GM23338 (cell line): ENCODE measurements around the gene KDR. TPM values are rescaled to one million over a fixed set of nuclear protein-coding genes. Genes with fewer than 3 reads are reported as not detected.
A peak's percentile ranks its signal among the peaks of the same experiment; 100 is the strongest.

Source experiments
- ATAC-seq: fragments of 200-7000 bp; cut with Tn5 transposase; 3 replicates; pipeline ENCODE4 v1.9.1; 2020
- DNase-seq: peaks from one replicate; pipeline ENCODE4 v3.0.0-alpha.2; 2015; ENCODE audit warnings: low spot score
- H2AFZ ChIP-seq: fragments of 200-600 bp; sonication (generic); 2 replicates; pipeline ENCODE4 v1.8.0; 2016; ENCODE audit warnings: antibody characterized with exemption, mild to moderate bottlenecking, moderate library complexity
- H3F3A ChIP-seq: fragments of 200-600 bp; sonication (generic); replicated peaks from 2 replicates; pipeline ENCODE4 v1.8.0; 2017; ENCODE audit warnings: antibody characterized with exemption, mixed run types, low read depth
- H3K27ac ChIP-seq: fragments of 200-600 bp; sonication (generic); 2 replicates; pipeline ENCODE4 v1.6.1; 2016; ENCODE audit warnings: low read depth
- H3K27me3 ChIP-seq: fragments of 200-600 bp; sonication (generic); 2 replicates; pipeline ENCODE4 v1.8.0; 2016; ENCODE audit warnings: mild to moderate bottlenecking, mixed run types, moderate library complexity; ENCODE audit not compliant: insufficient read depth
- H3K36me3 ChIP-seq: fragments of 200-600 bp; sonication (generic); 2 replicates; pipeline ENCODE4 v1.8.0; 2016; ENCODE audit warnings: mild to moderate bottlenecking; ENCODE audit not compliant: insufficient read depth
- H3K4me1 ChIP-seq: fragments of 200-600 bp; sonication (generic); 2 replicates; pipeline ENCODE4 v1.8.0; 2016; ENCODE audit warnings: mild to moderate bottlenecking, moderate library complexity; ENCODE audit not compliant: insufficient read depth
- H3K4me2 ChIP-seq: fragments of 200-600 bp; sonication (generic); 2 replicates; pipeline ENCODE4 v1.7.1; 2017; ENCODE audit warnings: mixed run types
- H3K4me3 ChIP-seq: fragments of 200-600 bp; sonication (generic); 2 replicates; pipeline ENCODE4 v1.6.1; 2016; ENCODE audit warnings: mixed run types
- H3K79me2 ChIP-seq: fragments of 200-600 bp; sonication (generic); replicated peaks from 2 replicates; pipeline ENCODE4 v1.8.0; 2017; ENCODE audit warnings: mild to moderate bottlenecking; ENCODE audit not compliant: insufficient read depth
- H3K9me2 ChIP-seq: fragments of 200-600 bp; sonication (generic); 2 replicates; pipeline ENCODE4 v1.8.0; 2017; ENCODE audit not compliant: insufficient read depth
- H4K20me1 ChIP-seq: fragments of 200-600 bp; sonication (generic); replicated peaks from 2 replicates; pipeline ENCODE4 v1.8.0; 2017; ENCODE audit warnings: mild to moderate bottlenecking; ENCODE audit not compliant: insufficient read depth
- H3K27ac Mint-ChIP-seq: 2 replicates; pipeline ENCODE4 v1.8.0; 2020; ENCODE audit warnings: inconsistent platforms, mild to moderate bottlenecking, moderate library complexity, mixed read lengths
- H3K27me3 Mint-ChIP-seq: 3 replicates; pipeline ENCODE4 v1.8.0; 2022; ENCODE audit warnings: low read depth, mild to moderate bottlenecking, moderate library complexity, mixed read lengths, inconsistent platforms; ENCODE audit not compliant: insufficient read depth, poor library complexity
- H3K36me3 Mint-ChIP-seq: 3 replicates; pipeline ENCODE4 v1.8.0; 2021; ENCODE audit warnings: low read depth, mild to moderate bottlenecking, inconsistent platforms, moderate library complexity, mixed read lengths
- H3K4me1 Mint-ChIP-seq: 3 replicates; pipeline ENCODE4 v1.8.0; 2020; ENCODE audit warnings: mild to moderate bottlenecking, inconsistent platforms, mixed read lengths
- H3K4me3 Mint-ChIP-seq: 3 replicates; pipeline ENCODE4 v1.8.0; 2021; ENCODE audit warnings: moderate library complexity, mild to moderate bottlenecking, inconsistent platforms, mixed read lengths
- H3K9me3 Mint-ChIP-seq: 3 replicates; pipeline ENCODE4 v1.8.0; 2020; ENCODE audit warnings: moderate library complexity, mild to moderate bottlenecking, inconsistent platforms, mixed read lengths
- CREB1 ChIP-seq: fragments of 250-450 bp; sonication (Bioruptor Pico); IDR thresholded peaks from 2 replicates; pipeline ENCODE4 v1.5.0; 2020; ENCODE audit warnings: low read depth, mild to moderate bottlenecking, moderate library complexity
- EZH2 ChIP-seq: fragments of 200-600 bp; sonication (generic); IDR thresholded peaks from one replicate; pipeline ENCODE4 v1.8.0; 2017; ENCODE audit warnings: antibody characterized with exemption, mild to moderate bottlenecking, low read depth; ENCODE audit not compliant: unreplicated experiment
- EZH2phosphoT487 ChIP-seq: fragments of 200-600 bp; sonication (generic); IDR thresholded peaks from one replicate; pipeline ENCODE4 v1.8.1; 2018; ENCODE audit warnings: antibody characterized with exemption; ENCODE audit not compliant: unreplicated experiment
- JUNB ChIP-seq: IDR thresholded peaks from one replicate; pipeline ENCODE4 v1.6.1; 2016; ENCODE audit warnings: antibody characterized with exemption; ENCODE audit not compliant: unreplicated experiment
- NANOG ChIP-seq: IDR thresholded peaks from 2 replicates; pipeline ENCODE4 v1.6.1; 2016; ENCODE audit warnings: antibody characterized with exemption, borderline replicate concordance
- POLR2AphosphoS5 ChIP-seq: IDR thresholded peaks from 2 replicates; pipeline ENCODE4 v1.6.1; 2016; ENCODE audit warnings: antibody characterized with exemption, low read depth
- STAT1 ChIP-seq: IDR thresholded peaks from one replicate; pipeline ENCODE4 v1.6.1; 2016; ENCODE audit warnings: antibody characterized with exemption; ENCODE audit not compliant: unreplicated experiment
- ZNF114 ChIP-seq: fragments of 250-450 bp; sonication (Bioruptor Pico); IDR thresholded peaks from 2 replicates; pipeline ENCODE4 v1.5.0; 2020; ENCODE audit warnings: mild to moderate bottlenecking, moderate library complexity
- ZNF331 ChIP-seq: fragments of 250-450 bp; sonication (Bioruptor Pico); IDR thresholded peaks from 2 replicates; pipeline ENCODE4 v1.5.0; 2020; ENCODE audit warnings: low read depth, mild to moderate bottlenecking, moderate library complexity
- polyA plus RNA-seq: library from polyadenylated mRNA; unstranded; fragments of >200 nt; fragmentation: Nextera tagmentation; extraction: Ambion mirVana; gene quantifications from 2 replicates; pipeline ENCODE4 v1.2.1, GENCODE V29; 2016
- total RNA-seq: library from RNA; depleted of rRNA; stranded (reverse); fragments of >200 nt; shearing (Covaris generic); gene quantifications from 2 replicates; pipeline ENCODE4 v1.2.3, GENCODE V29; 2014
- TF ChIP-seq, protein P1 (sequence below): fragments of 250-450 bp; sonication (Bioruptor Pico); IDR thresholded peaks from 2 replicates; pipeline ENCODE4 v1.5.0; 2020; ENCODE audit warnings: mild to moderate bottlenecking, moderate library complexity
- TF ChIP-seq, protein P2 (sequence below): IDR thresholded peaks from 2 replicates; pipeline ENCODE4 v1.6.1; 2016; ENCODE audit warnings: antibody characterized with exemption
- TF ChIP-seq, protein P3 (sequence below), 2 experiments: fragments of 200-600 bp in 1 of 2; sonication (generic) in 1 of 2; conservative IDR thresholded peaks; 2 replicates each; pipeline versions ENCODE4 v1.5.1 to v1.6.1; 2016 to 2017; ENCODE audit warnings: antibody characterized with exemption in 2 of 2, low read depth in 2 of 2, mild to moderate bottlenecking in 2 of 2, moderate library complexity in 1 of 2
- TF ChIP-seq, protein P4 (sequence below): IDR thresholded peaks from one replicate; pipeline ENCODE4 v1.6.1; 2018; ENCODE audit warnings: antibody characterized with exemption; ENCODE audit not compliant: unreplicated experiment

Gene KDR
- total and polyA plus RNA-seq, 2 experiments from 2014 or later: 27.9 to 109 TPM

DNA sequence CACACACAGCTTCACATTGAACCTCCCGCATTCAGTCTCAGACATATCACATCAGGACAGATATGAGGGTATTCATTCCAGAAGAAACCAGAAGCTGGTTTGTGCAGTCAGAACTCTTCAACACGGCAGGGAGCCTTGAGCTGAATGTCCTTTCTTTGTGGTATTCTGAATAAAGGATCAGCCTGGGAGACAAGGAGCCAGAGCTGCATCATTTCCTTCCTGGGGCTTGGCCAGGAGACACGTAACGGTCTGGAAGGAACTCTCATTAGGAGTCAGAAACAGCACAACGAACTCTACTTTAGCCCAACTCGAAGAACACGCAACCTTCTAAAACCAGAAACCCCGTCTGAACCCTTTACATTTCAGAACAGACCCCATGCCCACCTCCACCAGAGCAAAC, 46.4 kb downstream of the KDR start:
- TF ChIP-seq ZNF331 (CRISPR knock-in tag) (no peak), EZH2 (no peak), JUNB (no peak), CREB1 (CRISPR knock-in tag) (no peak), NANOG (no peak), EZH2phosphoT487 (no peak), STAT1 (no peak), ZNF114 (CRISPR knock-in tag) (no peak), POLR2AphosphoS5 (no peak)
- TF ChIP-seq, protein P1, sequence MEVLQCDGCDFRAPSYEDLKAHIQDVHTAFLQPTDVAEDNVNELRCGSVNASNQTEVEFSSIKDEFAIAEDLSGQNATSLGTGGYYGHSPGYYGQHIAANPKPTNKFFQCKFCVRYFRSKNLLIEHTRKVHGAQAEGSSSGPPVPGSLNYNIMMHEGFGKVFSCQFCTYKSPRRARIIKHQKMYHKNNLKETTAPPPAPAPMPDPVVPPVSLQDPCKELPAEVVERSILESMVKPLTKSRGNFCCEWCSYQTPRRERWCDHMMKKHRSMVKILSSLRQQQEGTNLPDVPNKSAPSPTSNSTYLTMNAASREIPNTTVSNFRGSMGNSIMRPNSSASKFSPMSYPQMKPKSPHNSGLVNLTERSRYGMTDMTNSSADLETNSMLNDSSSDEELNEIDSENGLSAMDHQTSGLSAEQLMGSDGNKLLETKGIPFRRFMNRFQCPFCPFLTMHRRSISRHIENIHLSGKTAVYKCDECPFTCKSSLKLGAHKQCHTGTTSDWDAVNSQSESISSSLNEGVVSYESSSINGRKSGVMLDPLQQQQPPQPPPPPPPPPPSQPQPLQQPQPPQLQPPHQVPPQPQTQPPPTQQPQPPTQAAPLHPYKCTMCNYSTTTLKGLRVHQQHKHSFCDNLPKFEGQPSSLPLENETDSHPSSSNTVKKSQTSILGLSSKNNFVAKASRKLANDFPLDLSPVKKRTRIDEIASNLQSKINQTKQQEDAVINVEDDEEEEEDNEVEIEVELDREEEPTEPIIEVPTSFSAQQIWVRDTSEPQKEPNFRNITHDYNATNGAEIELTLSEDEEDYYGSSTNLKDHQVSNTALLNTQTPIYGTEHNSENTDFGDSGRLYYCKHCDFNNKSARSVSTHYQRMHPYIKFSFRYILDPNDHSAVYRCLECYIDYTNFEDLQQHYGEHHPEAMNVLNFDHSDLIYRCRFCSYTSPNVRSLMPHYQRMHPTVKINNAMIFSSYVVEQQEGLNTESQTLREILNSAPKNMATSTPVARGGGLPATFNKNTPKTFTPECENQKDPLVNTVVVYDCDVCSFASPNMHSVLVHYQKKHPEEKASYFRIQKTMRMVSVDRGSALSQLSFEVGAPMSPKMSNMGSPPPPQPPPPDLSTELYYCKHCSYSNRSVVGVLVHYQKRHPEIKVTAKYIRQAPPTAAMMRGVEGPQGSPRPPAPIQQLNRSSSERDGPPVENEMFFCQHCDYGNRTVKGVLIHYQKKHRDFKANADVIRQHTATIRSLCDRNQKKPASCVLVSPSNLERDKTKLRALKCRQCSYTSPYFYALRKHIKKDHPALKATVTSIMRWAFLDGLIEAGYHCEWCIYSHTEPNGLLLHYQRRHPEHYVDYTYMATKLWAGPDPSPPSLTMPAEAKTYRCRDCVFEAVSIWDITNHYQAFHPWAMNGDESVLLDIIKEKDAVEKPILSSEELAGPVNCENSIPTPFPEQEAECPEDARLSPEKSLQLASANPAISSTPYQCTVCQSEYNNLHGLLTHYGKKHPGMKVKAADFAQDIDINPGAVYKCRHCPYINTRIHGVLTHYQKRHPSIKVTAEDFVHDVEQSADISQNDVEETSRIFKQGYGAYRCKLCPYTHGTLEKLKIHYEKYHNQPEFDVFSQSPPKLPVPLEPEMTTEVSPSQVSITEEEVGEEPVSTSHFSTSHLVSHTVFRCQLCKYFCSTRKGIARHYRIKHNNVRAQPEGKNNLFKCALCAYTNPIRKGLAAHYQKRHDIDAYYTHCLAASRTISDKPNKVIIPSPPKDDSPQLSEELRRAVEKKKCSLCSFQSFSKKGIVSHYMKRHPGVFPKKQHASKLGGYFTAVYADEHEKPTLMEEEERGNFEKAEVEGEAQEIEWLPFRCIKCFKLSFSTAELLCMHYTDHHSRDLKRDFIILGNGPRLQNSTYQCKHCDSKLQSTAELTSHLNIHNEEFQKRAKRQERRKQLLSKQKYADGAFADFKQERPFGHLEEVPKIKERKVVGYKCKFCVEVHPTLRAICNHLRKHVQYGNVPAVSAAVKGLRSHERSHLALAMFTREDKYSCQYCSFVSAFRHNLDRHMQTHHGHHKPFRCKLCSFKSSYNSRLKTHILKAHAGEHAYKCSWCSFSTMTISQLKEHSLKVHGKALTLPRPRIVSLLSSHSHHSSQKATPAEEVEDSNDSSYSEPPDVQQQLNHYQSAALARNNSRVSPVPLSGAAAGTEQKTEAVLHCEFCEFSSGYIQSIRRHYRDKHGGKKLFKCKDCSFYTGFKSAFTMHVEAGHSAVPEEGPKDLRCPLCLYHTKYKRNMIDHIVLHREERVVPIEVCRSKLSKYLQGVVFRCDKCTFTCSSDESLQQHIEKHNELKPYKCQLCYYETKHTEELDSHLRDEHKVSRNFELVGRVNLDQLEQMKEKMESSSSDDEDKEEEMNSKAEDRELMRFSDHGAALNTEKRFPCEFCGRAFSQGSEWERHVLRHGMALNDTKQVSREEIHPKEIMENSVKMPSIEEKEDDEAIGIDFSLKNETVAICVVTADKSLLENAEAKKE: no peak
- TF ChIP-seq, protein P2, sequence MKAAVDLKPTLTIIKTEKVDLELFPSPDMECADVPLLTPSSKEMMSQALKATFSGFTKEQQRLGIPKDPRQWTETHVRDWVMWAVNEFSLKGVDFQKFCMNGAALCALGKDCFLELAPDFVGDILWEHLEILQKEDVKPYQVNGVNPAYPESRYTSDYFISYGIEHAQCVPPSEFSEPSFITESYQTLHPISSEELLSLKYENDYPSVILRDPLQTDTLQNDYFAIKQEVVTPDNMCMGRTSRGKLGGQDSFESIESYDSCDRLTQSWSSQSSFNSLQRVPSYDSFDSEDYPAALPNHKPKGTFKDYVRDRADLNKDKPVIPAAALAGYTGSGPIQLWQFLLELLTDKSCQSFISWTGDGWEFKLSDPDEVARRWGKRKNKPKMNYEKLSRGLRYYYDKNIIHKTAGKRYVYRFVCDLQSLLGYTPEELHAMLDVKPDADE: no peak
- TF ChIP-seq, protein P3, sequence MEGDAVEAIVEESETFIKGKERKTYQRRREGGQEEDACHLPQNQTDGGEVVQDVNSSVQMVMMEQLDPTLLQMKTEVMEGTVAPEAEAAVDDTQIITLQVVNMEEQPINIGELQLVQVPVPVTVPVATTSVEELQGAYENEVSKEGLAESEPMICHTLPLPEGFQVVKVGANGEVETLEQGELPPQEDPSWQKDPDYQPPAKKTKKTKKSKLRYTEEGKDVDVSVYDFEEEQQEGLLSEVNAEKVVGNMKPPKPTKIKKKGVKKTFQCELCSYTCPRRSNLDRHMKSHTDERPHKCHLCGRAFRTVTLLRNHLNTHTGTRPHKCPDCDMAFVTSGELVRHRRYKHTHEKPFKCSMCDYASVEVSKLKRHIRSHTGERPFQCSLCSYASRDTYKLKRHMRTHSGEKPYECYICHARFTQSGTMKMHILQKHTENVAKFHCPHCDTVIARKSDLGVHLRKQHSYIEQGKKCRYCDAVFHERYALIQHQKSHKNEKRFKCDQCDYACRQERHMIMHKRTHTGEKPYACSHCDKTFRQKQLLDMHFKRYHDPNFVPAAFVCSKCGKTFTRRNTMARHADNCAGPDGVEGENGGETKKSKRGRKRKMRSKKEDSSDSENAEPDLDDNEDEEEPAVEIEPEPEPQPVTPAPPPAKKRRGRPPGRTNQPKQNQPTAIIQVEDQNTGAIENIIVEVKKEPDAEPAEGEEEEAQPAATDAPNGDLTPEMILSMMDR (conservative IDR thresholded peaks at IDR 0.05; ENCODE audit: low read depth in 2 of 2): no peak
- TF ChIP-seq, protein P4, sequence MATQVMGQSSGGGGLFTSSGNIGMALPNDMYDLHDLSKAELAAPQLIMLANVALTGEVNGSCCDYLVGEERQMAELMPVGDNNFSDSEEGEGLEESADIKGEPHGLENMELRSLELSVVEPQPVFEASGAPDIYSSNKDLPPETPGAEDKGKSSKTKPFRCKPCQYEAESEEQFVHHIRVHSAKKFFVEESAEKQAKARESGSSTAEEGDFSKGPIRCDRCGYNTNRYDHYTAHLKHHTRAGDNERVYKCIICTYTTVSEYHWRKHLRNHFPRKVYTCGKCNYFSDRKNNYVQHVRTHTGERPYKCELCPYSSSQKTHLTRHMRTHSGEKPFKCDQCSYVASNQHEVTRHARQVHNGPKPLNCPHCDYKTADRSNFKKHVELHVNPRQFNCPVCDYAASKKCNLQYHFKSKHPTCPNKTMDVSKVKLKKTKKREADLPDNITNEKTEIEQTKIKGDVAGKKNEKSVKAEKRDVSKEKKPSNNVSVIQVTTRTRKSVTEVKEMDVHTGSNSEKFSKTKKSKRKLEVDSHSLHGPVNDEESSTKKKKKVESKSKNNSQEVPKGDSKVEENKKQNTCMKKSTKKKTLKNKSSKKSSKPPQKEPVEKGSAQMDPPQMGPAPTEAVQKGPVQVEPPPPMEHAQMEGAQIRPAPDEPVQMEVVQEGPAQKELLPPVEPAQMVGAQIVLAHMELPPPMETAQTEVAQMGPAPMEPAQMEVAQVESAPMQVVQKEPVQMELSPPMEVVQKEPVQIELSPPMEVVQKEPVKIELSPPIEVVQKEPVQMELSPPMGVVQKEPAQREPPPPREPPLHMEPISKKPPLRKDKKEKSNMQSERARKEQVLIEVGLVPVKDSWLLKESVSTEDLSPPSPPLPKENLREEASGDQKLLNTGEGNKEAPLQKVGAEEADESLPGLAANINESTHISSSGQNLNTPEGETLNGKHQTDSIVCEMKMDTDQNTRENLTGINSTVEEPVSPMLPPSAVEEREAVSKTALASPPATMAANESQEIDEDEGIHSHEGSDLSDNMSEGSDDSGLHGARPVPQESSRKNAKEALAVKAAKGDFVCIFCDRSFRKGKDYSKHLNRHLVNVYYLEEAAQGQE: no peak
- no peaks in the 10 kb centered on the region for H3K79me2 ChIP-seq
- DNase-seq (no peak), ATAC-seq (no peak; the same call in 2 of the 3 replicates)
- no peaks in the 10 kb centered on the region for H3K27me3 ChIP-seq
- H2AFZ ChIP-seq: no peak overlapping the region
- peaks cover 40% of the 10 kb centered on the region for H3K4me1 Mint-ChIP-seq
- H3K4me3 ChIP-seq: no peak overlapping the region
- H3K9me3 Mint-ChIP-seq: no peaks in the 10 kb centered on the region
- H3K36me3 ChIP-seq: peaks cover 36% of the 10 kb centered on the region
- H3K27me3 Mint-ChIP-seq: peaks cover 7% of the 10 kb centered on the region
- peak overlapping the region; percentile 72; the same call in 1 of the 2 replicates for H3K27ac Mint-ChIP-seq
- H3K27ac ChIP-seq: peak overlapping the region; percentile 75
- H3K4me3 Mint-ChIP-seq: no peak overlapping the region
- H3F3A ChIP-seq: peaks cover 10% of the 10 kb centered on the region
- peaks cover 11% of the 10 kb centered on the region for H3K4me1 ChIP-seq
- H3K9me2 ChIP-seq: no peaks in the 10 kb centered on the region
- H3K36me3 Mint-ChIP-seq: peaks cover 59% of the 10 kb centered on the region
- H4K20me1 ChIP-seq: no peaks in the 10 kb centered on the region; the same call in 1 of the 2 replicates
- H3K4me2 ChIP-seq: no peak overlapping the region
